ENCODE results near the gene FAR1. TPM values are rescaled to one million over a fixed set of nuclear protein-coding genes. Genes with fewer than 3 reads are reported as not detected.

FAR1 gene
- total RNA-seq, 1 donor from 2014 or later = 69.0 TPM

GRCh38 chr11:13781153-13781552, 112.7 kb downstream of the FAR1 start:
- peaks cover 18% of the 10 kb centered on the region for H3K27me3 Mint-ChIP-seq
- H3K9me3 Mint-ChIP-seq = no peaks in the 10 kb centered on the region
- H3K4me3 Mint-ChIP-seq = no peak overlapping the region
- H3K4me1 Mint-ChIP-seq (ENCODE audit: unreplicated experiment) = no peaks in the 10 kb centered on the region
- no peak overlapping the region for H3K27ac Mint-ChIP-seq
- no peak for DNase-seq (ENCODE audit: extremely low spot score, unreplicated experiment)
- TF ChIP-seq, protein P1, sequence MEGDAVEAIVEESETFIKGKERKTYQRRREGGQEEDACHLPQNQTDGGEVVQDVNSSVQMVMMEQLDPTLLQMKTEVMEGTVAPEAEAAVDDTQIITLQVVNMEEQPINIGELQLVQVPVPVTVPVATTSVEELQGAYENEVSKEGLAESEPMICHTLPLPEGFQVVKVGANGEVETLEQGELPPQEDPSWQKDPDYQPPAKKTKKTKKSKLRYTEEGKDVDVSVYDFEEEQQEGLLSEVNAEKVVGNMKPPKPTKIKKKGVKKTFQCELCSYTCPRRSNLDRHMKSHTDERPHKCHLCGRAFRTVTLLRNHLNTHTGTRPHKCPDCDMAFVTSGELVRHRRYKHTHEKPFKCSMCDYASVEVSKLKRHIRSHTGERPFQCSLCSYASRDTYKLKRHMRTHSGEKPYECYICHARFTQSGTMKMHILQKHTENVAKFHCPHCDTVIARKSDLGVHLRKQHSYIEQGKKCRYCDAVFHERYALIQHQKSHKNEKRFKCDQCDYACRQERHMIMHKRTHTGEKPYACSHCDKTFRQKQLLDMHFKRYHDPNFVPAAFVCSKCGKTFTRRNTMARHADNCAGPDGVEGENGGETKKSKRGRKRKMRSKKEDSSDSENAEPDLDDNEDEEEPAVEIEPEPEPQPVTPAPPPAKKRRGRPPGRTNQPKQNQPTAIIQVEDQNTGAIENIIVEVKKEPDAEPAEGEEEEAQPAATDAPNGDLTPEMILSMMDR (conservative IDR thresholded peaks at IDR 0.05) = no peak
- no peaks in the 10 kb centered on the region for H3K36me3 Mint-ChIP-seq

Other genes with a start within 250 kb of the FAR1 start
- 24.7 and 34.8 TPM in 2 replicates for gene BTBD10, start 205.4 kb upstream of the FAR1 start, total RNA-seq (ENCODE audit: low replicate concordance)
- gene PTH, start 172.7 kb upstream of the FAR1 start, total RNA-seq (ENCODE audit: low replicate concordance) = not detected in 2 replicates